IMR-90 (cell line): Measurements from ENCODE around the gene ANKLE2.

ENCODE experiments used
- BHLHE40 ChIP-seq: fragments of 150-350 bp; IDR thresholded peaks from 2 replicates; pipeline ENCODE4 v1.6.1; 2016; ENCODE audit warnings: mild to moderate bottlenecking, low read depth, low read length
- CEBPB ChIP-seq: IDR thresholded peaks from 2 replicates; pipeline ENCODE4 v1.6.1; 2012; ENCODE audit warnings: low read depth, low read length, improper control_type of control experiment
- POLR2A ChIP-seq: IDR thresholded peaks from 2 replicates; pipeline ENCODE4 v1.6.1; 2012; ENCODE audit warnings: mild to moderate bottlenecking, low read depth, low read length
- RAD21 ChIP-seq: IDR thresholded peaks from 2 replicates; pipeline ENCODE4 v1.6.1; 2012; ENCODE audit warnings: low read length, improper control_type of control experiment
- RCOR1 ChIP-seq: IDR thresholded peaks from 2 replicates; pipeline ENCODE4 v1.6.1; 2012; ENCODE audit warnings: mild to moderate bottlenecking, low read length, improper control_type of control experiment; ENCODE audit not compliant: insufficient replicate concordance
- TF ChIP-seq, protein P1 (sequence below): conservative IDR thresholded peaks from 2 replicates; pipeline ENCODE4 v1.5.1; 2012; ENCODE audit warnings: mild to moderate bottlenecking, low read depth, low read length, improper control_type of control experiment
- TF ChIP-seq, protein P2 (sequence below): fragments of 150-350 bp; IDR thresholded peaks from 2 replicates; pipeline ENCODE4 v1.6.1; 2017; ENCODE audit warnings: mild to moderate bottlenecking, antibody characterized with exemption, low read length, low read depth

DNA sequence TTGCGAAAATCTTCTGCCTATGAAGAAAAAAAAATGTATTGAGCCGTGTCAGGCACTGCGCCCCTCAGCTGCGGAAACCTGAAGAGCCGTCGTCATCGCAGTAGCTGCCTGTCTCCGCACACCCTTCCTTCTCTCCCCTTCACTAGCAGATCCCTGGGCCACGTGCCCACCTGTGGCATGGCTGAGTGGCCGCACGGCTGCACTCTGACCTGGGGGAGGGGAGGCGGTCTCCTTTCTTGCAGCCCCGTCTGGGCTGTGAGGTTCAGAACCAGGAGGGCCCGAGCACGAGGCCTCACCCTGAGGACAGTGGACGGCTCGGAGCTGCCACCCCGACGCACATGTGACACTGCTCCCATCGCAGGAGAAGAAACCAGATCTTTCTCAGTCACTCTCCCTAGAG lies 26.1 kb downstream of the ANKLE2 start:
- TF ChIP-seq, protein P1, sequence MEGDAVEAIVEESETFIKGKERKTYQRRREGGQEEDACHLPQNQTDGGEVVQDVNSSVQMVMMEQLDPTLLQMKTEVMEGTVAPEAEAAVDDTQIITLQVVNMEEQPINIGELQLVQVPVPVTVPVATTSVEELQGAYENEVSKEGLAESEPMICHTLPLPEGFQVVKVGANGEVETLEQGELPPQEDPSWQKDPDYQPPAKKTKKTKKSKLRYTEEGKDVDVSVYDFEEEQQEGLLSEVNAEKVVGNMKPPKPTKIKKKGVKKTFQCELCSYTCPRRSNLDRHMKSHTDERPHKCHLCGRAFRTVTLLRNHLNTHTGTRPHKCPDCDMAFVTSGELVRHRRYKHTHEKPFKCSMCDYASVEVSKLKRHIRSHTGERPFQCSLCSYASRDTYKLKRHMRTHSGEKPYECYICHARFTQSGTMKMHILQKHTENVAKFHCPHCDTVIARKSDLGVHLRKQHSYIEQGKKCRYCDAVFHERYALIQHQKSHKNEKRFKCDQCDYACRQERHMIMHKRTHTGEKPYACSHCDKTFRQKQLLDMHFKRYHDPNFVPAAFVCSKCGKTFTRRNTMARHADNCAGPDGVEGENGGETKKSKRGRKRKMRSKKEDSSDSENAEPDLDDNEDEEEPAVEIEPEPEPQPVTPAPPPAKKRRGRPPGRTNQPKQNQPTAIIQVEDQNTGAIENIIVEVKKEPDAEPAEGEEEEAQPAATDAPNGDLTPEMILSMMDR, result no peak
- no peak for TF ChIP-seq CEBPB
- no peak for TF ChIP-seq POLR2A
- TF ChIP-seq, protein P2, sequence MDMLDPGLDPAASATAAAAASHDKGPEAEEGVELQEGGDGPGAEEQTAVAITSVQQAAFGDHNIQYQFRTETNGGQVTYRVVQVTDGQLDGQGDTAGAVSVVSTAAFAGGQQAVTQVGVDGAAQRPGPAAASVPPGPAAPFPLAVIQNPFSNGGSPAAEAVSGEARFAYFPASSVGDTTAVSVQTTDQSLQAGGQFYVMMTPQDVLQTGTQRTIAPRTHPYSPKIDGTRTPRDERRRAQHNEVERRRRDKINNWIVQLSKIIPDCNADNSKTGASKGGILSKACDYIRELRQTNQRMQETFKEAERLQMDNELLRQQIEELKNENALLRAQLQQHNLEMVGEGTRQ, result no peak
- no peak for TF ChIP-seq RAD21
- TF ChIP-seq BHLHE40, result no peak
- no peak for TF ChIP-seq RCOR1
